Ammon's horn (tissue), 1 donor: ENCODE data around the gene FRY.

Source experiments
- DNase-seq: peaks from one replicate; pipeline ENCODE4 v3.0.0-alpha.2; 2016; ENCODE audit warnings: low spot score

Gene FRY

DNA sequence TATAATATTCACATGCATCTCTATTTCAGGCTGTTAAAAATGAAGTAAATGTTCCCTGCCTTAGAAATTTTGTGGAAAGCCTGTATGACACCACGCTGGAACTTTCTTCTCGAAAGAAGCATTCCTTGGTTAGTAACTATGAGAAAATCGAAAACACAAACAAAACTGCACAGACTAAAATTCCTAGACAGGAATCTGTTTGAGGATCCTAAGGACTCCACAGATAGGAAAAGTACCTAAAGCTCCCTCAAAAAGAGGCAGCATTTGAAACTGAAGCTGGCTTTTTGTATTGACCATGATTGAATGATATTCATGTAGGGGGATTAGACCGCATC is 103.4 kb downstream of the FRY start:
- DNase-seq: no peak

DNA sequence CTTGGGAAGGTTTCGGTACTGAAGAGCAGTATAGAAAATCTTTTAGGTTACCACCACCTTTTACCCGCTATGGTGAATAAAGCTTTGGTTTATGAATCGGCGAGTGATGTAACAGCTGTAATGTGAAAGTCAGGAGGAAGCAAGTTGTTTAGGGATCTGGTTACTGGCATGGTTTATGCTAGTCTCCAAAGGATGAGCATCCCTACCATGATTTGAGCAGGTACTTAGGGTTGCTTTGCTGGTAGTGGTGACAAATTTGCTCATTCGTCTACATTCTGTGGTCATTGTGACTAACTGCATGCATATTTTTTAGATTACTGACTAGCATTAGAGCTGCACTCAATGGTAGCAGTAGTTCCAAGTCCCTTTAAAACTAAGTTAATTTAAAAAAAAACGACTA is 104.1 kb downstream of the FRY start:
- DNase-seq: no peak

DNA sequence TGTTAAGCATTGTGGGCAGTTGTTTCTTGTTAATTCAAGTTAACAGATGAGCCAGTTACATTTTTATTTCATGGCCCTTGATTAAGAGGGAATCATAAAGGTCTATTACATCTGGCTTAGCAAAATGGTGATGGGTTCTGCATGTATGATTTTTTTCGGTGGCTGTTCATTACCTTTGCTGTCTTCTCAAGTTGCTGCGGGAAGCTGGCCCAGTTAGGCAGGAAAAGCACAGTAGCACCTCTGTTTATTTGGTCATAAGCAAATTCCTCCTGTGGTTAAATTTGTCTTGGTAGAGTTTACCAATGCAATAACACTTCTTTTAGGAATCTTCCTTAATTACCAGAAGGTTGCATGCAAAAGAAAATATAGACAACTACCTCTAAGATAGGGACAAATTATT is 104.5 kb downstream of the FRY start:
- no peak for DNase-seq

DNA sequence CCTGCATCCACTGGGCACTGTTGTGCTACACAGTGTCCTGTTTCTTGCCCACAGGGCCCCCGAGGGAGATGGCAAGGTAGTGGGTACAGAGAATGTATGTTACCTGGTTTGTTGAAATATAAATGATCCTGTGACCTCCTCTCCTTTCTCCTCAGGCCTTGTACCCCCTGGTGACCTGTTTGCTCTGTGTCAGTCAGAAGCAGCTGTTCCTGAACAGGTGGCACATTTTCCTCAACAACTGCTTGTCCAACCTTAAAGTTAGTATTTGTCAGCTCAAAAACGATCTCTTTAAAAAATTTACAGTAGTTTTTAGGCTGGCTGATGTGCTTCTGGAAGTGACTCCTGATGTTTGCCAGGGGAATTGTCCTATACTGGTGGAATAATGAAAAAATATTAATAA is 105.1 kb downstream of the FRY start:
- DNase-seq: no peak

DNA sequence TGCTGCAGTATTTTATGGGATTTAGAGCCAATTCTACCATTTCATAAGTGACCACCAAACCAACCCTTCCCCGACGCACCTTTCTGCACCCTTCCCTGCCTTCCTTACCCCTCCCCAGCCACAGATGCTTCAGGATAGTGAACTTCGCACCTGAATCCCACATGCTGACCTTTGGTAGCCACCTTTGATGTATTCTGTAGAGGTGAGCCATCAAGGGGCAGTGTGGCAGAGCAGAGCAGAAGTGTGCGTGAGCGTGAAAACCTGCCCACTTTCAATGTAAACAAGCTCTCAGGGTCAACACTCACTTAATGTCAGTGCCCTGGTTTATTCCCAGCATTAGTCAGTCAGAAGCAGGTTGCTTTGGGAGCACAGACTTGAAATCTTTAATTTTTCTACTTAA is 107.7 kb downstream of the FRY start:
- DNase-seq: no peak

DNA sequence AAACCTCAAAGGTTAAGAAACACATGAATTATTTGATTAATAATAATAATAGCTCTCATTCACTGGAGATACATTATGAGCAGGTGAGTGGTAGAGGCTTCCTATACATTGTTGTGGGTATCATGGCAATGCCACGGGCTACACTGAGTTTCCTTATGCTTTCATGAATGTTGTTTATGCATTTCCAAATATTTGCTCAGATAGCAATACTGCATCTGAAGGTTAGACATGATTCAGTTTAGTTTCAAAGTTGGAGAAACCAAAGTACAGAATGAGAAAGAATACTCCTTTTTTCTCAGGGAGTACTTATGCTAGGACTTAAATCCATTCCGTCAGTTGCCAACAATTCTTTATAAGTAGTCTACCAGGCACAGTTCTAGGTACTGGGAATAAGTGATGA is 108.5 kb downstream of the FRY start:
- DNase-seq: no peak

DNA sequence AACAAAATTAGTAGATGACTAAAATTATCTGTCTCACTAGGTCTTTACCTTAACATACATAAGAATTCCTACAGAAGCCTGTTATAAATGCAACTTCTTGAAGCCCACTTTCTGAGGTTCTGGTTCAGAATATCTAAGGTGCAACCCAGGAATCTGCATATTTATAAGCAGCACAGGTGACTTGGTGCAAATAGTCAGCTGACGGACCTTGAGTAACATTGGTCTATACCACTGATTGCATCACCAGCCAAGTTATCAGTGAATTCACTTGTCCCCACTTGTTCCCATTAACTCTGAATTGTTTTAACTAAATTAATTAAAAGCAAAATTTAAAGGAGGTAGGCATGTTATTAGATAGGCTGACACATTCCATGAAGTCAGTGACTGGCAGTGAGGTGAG is 109.9 kb downstream of the FRY start:
- DNase-seq: no peak

DNA sequence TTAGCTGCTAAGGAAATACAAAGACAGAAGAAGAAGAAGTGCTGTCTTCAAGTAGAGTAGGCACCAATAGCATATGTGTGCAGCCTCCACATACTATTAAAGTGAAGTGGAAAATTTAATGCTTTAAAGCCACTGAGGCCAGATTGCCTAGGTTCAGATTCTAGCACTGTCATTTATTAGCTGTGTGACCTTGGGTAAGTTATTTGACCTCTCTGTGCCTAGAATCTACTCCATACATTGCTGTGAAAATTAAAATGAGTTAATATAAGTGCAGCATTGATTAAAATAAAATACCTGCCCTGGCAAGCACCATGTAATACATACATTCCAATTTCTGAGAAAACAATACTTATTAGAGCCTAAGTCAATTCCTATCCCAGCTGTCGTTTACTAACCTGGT is 110.5 kb downstream of the FRY start:
- no peak for DNase-seq

DNA sequence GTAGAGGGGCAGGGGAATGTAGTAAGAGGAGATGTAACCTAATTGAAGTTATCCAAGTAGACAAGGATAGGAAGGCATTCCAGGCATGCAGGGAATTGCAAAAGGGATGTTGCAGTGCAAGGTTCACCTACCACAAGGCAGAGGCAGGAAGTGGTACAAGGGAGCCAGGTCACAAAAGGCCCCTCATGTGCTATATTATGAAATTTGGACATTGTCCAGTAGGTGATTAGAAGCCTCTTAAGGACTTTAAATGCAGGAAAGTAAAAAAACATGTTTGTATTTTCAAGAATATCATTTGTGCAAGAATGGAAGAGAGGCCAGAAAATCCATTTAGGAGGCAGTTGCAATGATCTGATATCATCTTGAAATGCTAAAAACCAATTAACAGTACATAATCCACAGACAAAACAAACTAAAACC is 111.4 kb downstream of the FRY start:
- no peak for DNase-seq

DNA sequence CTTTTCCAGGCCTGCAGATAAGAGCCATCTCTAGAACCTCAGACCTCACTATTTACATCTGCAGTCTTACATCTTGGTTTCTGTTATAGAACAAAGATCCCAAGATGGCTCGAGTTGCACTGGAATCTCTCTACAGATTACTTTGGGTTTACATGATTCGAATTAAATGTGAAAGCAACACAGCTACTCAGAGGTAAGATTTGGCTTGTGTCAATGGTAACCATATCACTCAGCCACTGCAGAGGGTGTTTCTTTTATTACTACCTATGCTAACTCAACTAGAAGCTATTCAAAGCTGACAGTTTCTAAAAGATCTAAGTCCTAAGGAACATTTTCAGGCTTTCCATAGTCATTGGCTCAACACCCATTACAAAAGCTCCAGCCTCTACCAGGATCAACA is 115.6 kb downstream of the FRY start:
- no peak for DNase-seq

DNA sequence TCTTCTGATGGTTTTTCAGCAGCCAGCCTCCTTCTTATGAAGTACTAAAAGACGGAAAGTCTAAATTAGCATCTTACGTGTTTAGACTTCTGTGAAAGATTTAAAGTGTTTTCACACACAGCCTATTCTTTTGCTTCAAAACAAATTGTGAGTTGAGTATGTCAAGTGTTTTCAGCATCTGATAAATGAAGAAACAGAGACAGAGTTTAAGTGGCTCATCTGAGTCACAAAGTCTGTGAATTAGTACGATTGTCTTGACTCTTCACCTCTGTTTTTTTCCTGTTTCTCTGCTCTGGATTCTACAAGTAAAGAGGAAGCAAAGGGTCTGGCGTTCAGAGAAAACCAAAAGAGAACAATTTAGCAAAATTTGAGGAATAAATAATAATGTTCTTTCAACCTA is 116.4 kb downstream of the FRY start:
- DNase-seq: no peak

DNA sequence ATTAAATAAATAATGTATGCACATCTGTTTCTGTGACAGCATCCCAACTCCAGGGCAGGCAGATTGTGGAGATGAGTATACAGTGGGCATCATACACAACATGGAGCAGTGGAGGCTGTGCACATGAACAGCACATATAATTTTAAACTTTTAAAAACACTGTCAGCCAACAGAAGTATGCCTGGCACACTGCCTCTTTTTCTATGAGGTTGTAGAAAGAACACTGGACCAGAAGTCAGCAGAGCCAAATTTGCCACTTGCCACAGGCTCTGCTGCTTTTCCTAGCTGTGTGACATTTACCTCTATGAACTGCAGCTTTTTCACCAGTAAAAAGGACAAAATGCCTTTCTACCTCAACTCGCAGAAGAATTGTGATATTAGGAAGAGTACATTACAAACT is 118.7 kb downstream of the FRY start:
- no peak for DNase-seq

DNA sequence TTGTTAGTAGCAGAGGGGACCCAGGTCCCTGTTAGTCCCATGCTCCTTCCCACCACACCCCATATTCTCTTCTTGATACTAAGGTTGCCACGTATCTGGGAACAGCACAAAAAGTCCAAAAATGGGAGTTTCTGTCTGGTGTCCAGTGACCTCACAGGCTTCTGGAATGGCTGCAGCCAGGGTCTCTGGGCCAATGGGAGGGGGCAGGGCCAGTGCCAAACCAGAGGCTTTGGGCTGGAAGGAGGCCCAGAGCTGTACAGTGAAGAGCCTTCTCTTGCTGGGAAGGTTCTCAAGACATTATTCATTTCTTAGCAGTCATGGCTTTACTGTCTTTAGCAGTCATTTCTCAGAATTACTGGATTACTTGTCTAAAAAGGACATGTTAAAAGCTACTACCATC is 119.2 kb downstream of the FRY start:
- peak; percentile 17 for DNase-seq

DNA sequence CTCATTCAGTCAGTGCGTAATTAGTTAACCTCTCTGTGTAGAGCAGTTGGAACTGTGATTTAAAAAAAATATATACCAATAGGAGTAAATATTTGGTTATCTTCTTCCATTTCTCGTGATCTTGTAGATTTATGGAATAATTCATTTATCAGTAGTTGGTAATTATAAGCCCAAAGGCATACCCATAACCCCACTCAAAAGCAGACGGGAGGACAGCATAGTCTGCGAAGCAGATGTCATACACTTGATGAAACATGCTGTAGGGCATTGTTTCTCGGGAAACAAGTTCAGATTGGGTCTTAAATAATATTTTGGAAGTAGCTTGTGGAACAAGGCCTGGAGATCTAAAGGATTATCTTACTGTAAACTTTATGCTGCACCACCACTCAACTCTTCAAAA is 119.7 kb downstream of the FRY start:
- no peak for DNase-seq

DNA sequence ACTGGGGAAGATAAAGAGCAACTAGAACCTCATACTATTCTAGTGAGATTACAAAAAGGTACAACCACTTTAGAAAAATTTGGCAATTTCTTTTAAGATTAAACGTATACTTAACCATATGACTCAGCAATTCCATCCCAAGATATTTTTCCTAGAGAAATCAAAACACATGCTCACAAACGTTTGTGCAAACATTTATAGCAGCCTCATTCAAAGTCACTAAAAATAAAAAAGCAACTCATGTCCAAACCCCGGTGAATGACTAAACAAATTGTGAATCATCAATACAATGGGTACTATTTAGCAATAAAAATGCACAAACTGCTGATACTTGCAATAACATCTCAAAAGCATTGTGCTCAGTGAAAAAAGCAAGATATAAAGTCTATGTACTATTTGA is 121.5 kb downstream of the FRY start:
- peak; percentile 10 for DNase-seq

DNA sequence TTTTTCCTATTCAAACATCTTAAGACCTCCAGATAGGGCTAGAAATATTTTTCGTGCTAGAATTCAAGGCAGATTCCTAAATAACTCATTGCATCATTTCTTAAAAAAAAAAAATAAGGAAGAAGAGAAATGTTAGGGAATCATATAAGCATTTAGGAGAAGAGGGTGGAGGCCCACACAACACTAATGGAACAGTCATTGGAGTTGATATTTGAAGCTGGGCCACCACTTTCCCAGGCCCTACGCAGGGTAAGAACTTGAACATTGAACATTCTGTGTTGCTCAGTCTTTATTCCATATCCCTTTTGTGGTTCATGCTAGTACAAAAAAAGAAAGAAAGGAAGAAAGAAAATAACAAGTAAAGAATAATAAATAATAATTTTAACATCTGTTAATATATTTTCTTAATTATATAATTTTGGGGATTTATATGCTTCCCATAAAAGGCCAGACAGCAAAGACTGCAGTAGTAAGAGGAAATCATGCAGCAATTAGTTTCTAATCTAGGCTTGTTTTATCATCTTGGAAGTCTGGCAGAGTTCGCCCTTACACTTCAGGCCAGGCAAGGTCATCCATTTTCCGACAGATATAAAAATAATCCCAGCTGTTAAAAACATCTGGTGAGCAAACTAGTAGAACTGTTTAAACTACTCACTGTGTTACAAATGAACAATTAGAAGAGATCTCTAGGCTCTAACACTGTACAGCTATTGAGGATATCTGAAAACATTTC is 127.7 kb downstream of the FRY start:
- DNase-seq: no peak

DNA sequence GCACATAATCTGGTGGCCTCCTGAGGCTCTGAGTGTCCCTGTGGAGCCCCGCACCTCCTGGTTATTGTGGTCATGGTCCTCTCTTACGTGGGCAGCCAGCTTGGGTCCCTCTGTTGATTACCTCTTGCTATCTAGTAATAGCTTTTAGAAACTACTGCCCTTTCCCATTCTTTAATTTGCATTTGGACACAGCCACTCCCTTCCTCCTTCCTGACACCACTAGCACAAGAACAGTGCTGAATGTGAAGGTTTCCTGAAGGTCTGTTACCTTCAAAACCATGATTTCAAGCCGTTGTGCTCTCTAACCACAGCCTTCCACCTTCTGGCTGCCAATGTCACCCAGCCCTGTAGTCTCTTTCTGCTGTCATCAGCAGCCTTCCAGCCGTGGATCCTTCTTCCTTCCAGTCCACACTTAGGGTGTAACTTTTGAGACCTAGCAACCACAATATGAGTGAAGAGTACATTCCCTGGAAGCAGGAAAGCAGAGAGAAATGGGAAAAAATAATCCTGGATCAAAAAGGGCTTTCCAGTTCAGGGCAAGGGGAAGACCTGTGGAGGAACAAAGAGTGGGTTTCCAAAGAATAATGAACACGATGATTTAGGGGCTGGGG is 130.9 kb downstream of the FRY start:
- DNase-seq: no peak

DNA sequence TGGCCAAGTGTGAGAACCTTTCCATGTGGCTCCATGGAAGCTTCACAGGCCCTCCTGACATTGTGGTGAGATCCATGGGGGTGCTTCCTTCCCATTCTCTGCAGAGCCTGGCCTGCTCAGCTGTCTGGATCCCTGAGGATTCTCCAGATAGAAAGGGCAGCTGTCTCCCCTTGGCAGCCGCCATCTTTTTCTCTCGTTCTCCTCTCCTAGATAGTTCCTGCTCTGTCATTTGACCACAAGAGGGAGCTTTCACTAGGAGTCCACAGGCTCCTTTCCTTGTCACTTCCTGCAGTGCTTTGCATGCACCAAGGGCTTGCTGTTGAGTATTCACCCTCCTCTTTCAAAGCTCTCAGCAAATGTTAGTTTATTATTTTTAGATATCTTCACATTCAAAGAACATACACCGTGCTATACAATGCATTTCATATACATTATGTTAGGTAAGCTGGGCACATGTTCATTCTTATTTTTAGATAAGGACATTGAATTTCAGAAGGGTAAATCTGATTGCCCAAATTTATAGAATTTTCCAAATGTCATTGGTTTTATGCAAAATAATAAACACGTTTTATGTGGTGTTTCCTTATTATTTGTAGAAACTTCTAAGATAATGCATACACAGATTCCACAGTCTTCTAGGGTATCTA is 133.2 kb downstream of the FRY start:
- DNase-seq: peak; percentile 63

DNA sequence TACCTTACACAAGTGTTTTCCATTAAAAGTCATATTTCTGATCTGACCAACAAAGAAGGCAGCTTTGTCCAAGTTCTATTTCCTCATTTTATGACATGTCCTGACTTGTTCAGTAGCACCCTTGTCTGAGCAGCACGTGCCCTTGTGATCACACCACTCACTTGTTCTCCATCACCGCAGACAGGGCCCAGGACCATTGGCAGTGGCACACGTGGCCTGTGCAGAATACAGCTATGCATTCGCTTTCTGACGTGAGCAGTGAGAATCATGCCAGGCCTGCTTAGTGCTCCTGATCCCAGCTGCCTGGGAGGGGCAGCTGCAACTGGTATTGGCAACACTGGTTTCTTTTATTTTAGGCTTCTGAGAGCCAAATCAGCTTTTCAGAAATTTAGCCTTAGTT is 134.2 kb downstream of the FRY start:
- DNase-seq: peak; percentile 16

DNA sequence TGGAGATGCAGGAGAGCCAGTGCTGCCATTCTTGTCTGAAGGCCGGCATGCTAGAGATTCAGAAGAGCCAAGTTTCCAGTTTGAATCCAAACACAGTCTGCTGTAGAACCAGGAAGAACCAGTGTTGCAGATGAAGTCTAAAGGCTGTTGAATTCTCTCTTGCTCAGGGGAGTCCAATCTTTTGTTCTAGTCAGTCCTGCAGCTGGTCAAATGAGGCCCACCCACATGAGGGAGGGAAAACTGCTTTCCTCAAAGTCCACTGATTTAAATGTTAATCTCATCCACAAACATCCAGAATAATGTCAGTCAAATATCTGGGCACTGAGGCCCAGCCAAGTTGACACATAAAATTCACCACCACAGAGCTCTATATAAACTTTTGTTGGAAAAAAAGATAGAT is 136.6 kb downstream of the FRY start:
- no peak for DNase-seq

DNA sequence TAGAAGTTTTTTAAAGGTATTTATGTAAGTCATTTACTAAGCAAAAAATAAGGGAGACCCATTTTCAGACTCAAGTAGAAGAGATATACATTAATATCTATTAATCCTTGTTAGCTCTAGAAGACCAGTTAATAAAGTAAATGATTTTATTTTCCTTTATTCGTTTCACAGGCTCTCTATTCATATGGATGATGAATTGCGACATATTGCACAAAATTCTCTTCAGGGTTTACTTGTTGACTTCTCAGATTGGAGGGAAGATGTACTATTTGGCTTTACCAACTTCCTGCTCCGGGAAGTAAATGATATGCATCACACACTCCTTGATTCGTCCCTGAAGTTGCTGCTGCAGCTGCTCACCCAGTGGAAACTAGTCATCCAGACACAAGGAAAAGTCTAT is 139.3 kb downstream of the FRY start:
- no peak for DNase-seq

DNA sequence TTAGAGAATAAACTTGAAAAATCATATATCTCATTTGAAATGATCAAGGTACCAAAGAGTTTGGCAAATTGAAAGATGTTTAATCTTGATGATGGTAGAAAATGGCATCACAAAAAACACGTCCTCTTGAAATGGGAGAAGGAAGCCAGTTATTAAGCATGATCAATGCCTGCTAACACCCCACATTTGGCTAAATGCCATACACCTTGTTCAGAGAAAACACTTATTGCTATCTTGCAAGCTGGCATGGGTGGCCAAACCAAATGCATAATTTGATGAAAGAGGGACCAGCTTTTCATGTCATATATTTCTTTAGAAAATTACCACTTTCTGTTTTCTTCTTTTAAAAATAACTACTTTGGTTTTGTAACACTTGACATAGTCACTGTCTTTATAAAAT is 142.3 kb downstream of the FRY start:
- DNase-seq: no peak

DNA sequence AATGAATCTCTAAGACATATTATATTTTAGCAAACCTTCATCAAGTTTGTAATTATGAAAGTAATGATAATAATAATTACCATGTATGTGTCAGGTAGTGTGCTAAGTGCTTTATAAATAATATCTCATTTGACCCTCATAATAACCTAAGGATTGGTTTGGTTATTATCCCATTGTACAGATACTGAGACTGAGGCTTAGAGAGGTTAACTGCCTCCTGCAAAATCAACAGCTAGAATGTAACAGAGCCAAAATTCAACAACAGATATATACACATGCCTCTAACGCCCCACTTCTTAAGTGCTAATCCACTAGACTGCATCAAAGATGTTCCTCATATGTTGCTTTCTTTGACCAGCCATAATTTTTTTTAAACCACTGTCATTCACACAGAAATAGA is 142.8 kb downstream of the FRY start:
- no peak for DNase-seq

DNA sequence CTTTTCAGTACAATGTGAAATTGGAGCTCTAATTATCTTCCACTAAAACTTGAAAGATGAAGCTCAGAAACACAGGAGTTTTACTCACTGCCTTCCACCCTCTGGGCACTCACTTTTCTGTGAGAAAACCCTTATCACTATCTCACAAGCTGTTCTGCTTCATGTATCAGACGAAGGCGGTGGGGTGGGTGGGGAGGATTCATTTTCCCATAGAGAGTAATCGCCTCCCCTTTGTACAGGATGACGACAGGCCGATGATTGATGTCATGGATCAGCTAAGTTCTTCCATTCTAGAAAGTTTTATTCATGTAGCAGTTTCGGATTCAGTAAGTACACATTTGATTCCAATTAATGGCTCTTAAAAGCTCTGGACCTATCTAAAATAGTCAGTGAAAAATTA is 143.7 kb downstream of the FRY start:
- no peak for DNase-seq
